HEK293 (cell line): Measurements from ENCODE around the gene CCZ1B.
"Not testable (repeated sequence)": the region's sequence is repeated elsewhere in the genome, so short reads cannot be mapped to it uniquely, and the experiment has no call there.

Source experiments
- AEBP2 ChIP-seq: fragments of 450-650 bp; formaldehyde crosslinking; IDR thresholded peaks from 2 replicates; pipeline ENCODE4 v1.5.1; 2016; ENCODE audit warnings: missing biosample characterization, missing genetic modification characterization, borderline replicate concordance
- BCL11B ChIP-seq: fragments of 450-650 bp; formaldehyde crosslinking; IDR thresholded peaks from 2 replicates; pipeline ENCODE4 v1.5.1; 2016; ENCODE audit warnings: low read depth, missing biosample characterization, missing genetic modification characterization
- CTCF ChIP-seq: fragments of 450-650 bp; formaldehyde crosslinking; IDR thresholded peaks from 2 replicates; pipeline ENCODE4 v1.5.1; 2016; ENCODE audit warnings: missing biosample characterization, missing genetic modification characterization
- HOXC10 ChIP-seq: sonication (generic); formaldehyde crosslinking; IDR thresholded peaks from 2 replicates; pipeline ENCODE4 v1.8.1; 2023; ENCODE audit warnings: mild to moderate bottlenecking, missing genetic modification reagents
- REPIN1 ChIP-seq: fragments of 450-650 bp; formaldehyde crosslinking; IDR thresholded peaks from 2 replicates; pipeline ENCODE4 v1.5.1; 2017; ENCODE audit warnings: missing biosample characterization, missing genetic modification characterization, low read depth
- ZBTB26 ChIP-seq: fragments of 450-650 bp; formaldehyde crosslinking; optimal IDR thresholded peaks from 2 replicates; pipeline ENCODE3; 2016; ENCODE audit warnings: missing biosample characterization, mild to moderate bottlenecking, missing genetic modification characterization
- ZBTB7A ChIP-seq: fragments of 450-650 bp; formaldehyde crosslinking; IDR thresholded peaks from 2 replicates; pipeline ENCODE4 v1.5.1; 2016; ENCODE audit warnings: low read depth, missing biosample characterization, missing genetic modification characterization
- ZNF266 ChIP-seq: fragments of 450-650 bp; formaldehyde crosslinking; IDR thresholded peaks from 2 replicates; pipeline ENCODE4 v1.5.1; 2016; ENCODE audit warnings: missing biosample characterization, missing genetic modification characterization, low read depth
- ZNF629 ChIP-seq: fragments of 450-650 bp; formaldehyde crosslinking; IDR thresholded peaks from 2 replicates; pipeline ENCODE4 v1.5.1; 2017; ENCODE audit warnings: missing biosample characterization, missing genetic modification characterization
- ZNF658 ChIP-seq: fragments of 450-650 bp; formaldehyde crosslinking; IDR thresholded peaks from 2 replicates; pipeline ENCODE4; 2016; ENCODE audit warnings: missing biosample characterization, missing genetic modification characterization
- ZNF776 ChIP-seq: fragments of 450-650 bp; formaldehyde crosslinking; IDR thresholded peaks from 2 replicates; pipeline ENCODE4 v1.5.0; 2017; ENCODE audit warnings: missing biosample characterization, missing genetic modification characterization, borderline replicate concordance
- ZNF785 ChIP-seq: fragments of 450-650 bp; formaldehyde crosslinking; IDR thresholded peaks from 2 replicates; pipeline ENCODE4 v1.5.1; 2016; ENCODE audit warnings: missing biosample characterization, missing genetic modification characterization
- TF ChIP-seq, protein P1 (sequence below): fragments of 450-650 bp; formaldehyde crosslinking; IDR thresholded peaks from 2 replicates; pipeline ENCODE4 v1.5.1; 2016; ENCODE audit warnings: missing biosample characterization, missing genetic modification characterization
- TF ChIP-seq, protein P2 (sequence below): fragments of 450-650 bp; formaldehyde crosslinking; IDR thresholded peaks from 2 replicates; pipeline ENCODE4 v1.5.1; 2017; ENCODE audit warnings: missing biosample characterization, missing genetic modification characterization

DNA sequence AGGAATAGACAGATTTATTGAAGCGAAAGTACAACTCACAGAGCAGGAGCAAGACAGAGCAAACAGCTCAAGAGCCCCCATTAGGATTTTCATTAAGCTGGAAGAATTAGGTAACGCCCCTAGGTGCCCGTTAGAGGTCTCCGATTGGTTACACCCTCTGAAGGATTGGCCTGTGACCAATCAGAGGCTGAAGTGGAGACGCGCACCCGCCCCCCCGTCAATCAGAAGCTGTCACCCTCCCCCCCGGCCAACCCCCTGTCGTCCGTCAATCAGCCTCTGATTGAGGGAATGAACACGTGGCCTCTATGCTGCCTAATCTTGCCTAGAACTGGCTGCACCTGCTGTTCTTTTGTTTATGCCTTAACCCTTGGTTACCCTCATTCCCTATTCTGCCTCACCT lies 1.1 kb upstream of the CCZ1B start:
- TF ChIP-seq BCL11B (tag by site-specific recombination); ZNF266 (tag by site-specific recombination); ZNF629 (tag by site-specific recombination); CTCF (tag by site-specific recombination); REPIN1 (tag by site-specific recombination); ZNF785 (tag by site-specific recombination); HOXC10 (CRISPR knock-in tag); ZBTB7A (tag by site-specific recombination); ZNF658 (tag by site-specific recombination); AEBP2 (tag by site-specific recombination); ZBTB26 (tag by site-specific recombination); ZNF776: not testable (repeated sequence)
- TF ChIP-seq, protein P1, sequence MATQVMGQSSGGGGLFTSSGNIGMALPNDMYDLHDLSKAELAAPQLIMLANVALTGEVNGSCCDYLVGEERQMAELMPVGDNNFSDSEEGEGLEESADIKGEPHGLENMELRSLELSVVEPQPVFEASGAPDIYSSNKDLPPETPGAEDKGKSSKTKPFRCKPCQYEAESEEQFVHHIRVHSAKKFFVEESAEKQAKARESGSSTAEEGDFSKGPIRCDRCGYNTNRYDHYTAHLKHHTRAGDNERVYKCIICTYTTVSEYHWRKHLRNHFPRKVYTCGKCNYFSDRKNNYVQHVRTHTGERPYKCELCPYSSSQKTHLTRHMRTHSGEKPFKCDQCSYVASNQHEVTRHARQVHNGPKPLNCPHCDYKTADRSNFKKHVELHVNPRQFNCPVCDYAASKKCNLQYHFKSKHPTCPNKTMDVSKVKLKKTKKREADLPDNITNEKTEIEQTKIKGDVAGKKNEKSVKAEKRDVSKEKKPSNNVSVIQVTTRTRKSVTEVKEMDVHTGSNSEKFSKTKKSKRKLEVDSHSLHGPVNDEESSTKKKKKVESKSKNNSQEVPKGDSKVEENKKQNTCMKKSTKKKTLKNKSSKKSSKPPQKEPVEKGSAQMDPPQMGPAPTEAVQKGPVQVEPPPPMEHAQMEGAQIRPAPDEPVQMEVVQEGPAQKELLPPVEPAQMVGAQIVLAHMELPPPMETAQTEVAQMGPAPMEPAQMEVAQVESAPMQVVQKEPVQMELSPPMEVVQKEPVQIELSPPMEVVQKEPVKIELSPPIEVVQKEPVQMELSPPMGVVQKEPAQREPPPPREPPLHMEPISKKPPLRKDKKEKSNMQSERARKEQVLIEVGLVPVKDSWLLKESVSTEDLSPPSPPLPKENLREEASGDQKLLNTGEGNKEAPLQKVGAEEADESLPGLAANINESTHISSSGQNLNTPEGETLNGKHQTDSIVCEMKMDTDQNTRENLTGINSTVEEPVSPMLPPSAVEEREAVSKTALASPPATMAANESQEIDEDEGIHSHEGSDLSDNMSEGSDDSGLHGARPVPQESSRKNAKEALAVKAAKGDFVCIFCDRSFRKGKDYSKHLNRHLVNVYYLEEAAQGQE (tag by site-specific recombination): not testable (repeated sequence)
- TF ChIP-seq, protein P2, sequence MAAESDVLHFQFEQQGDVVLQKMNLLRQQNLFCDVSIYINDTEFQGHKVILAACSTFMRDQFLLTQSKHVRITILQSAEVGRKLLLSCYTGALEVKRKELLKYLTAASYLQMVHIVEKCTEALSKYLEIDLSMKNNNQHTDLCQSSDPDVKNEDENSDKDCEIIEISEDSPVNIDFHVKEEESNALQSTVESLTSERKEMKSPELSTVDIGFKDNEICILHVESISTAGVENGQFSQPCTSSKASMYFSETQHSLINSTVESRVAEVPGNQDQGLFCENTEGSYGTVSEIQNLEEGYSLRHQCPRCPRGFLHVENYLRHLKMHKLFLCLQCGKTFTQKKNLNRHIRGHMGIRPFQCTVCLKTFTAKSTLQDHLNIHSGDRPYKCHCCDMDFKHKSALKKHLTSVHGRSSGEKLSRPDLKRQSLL (tag by site-specific recombination): not testable (repeated sequence)
